ENCODE measurements around the gene DHRS1.
A peak's percentile ranks its signal among the peaks of the same experiment; 100 is the strongest.

DHRS1 gene

DNA sequence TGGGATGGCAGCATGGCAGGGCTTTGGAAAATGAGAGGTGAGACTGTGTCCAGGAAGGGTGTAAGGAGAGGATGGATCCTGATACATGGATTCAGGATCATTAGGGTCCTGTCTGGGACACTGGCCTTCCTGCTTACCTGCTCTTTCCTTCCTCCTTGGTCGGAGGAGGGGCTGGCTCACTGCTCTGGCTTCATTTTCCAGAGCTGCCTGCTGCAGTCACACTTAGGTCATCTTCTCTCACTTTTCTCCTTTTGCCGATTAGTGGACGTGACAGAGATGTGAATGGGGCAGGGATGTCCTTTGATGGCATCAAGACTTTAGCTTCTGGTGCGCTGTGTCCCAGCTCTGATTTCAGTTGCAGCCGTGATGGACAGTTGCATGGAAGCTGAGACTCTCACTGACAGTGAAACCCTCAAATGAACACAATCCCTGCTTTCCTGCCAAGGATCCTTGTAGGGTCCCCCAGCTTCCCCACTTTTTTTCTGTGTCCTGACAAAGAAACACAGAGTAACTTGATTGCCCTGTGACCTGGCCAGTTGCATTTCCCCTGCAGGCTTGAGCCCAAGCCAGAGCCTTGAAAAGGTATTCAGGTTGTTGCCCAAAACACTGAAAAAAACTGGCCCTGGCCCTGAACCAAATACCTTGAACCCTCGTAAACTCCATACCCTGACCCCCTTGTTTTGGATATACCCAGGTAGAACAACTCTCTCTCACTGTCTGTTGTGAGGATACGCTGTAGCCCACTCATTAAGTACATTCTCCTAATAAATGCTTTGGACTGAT, 9.0 kb upstream of the DHRS1 start:
- DNase-seq, result no peak

- peak; percentile 3 to 8 for DNase-seq
These were observed 8.2 kb upstream of the DHRS1 start, which contains the start of gene CIDEB for GRCh38 chr14:24307575-24308341. Gene CIDEB, minus strand, starts transcription at chr14:24307977. Its CDS starts 119 bp downstream, at chr14:24307858.

GRCh38 chr14:24307156-24307574, 7.6 kb upstream of the DHRS1 start:
- no peak for DNase-seq

DNA sequence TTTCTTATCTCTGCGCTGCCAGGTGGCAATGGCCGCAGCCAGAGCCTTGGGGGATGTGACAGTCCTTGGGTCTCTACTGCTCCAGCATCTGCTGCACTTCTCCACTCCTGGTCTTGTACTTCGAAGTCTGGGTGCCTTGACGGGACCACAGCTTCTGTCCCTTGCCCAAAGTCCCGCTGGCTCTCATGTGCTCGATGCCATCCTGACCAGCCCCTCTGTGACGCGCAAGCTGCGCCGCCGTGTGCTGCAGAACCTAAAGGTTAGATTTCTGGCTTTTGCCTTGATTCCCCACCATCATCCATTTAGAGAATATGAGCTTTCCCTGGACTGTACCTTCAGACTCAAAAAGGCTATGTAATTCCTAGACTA, 4.4 kb upstream of the DHRS1 start:
- DNase-seq, result no peak

GRCh38 chr14:24300326-24300980, 873 bp upstream of the DHRS1 start:
- no peak for DNase-seq

- no peak for DNase-seq
These were observed 707 bp downstream of the DHRS1 start for GRCh38 chr14:24298892-24299254.

DNA sequence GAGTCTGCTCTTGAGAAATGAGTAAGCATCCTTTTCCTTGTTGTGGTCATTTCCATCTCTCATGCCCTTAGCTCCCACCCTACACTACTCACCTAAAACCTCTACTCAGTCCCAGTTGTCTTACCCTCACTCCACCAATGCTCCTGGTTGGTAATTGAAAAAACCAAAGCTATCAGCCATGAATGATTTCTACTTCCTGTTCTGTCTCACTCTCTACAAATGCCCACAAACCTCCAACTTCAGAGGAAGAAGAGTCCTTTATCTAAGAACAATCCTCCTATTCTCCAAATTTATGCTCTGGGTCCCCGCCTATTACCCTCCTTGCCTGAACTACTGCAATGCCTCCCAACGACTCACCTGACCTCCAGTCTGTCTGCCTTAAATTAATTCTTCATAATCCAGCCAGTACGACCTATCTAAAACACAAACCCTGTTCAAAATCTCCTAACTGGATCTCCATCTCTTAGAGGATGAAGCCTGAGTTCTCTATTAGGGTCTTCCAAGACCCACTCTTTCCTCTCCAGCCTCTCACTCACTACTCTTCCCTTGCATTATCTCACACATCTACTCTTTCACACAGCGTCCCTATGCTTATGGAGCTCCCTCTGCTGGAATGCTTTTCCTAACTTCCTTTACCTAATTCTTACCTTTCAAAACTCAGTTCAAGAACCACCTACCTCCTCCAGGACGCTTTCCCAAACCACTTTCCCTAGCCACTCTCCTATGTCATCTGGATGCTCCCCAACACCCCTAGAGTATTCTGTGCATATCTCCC, 2.2 kb downstream of the DHRS1 start:
- no peak for DNase-seq

DNA sequence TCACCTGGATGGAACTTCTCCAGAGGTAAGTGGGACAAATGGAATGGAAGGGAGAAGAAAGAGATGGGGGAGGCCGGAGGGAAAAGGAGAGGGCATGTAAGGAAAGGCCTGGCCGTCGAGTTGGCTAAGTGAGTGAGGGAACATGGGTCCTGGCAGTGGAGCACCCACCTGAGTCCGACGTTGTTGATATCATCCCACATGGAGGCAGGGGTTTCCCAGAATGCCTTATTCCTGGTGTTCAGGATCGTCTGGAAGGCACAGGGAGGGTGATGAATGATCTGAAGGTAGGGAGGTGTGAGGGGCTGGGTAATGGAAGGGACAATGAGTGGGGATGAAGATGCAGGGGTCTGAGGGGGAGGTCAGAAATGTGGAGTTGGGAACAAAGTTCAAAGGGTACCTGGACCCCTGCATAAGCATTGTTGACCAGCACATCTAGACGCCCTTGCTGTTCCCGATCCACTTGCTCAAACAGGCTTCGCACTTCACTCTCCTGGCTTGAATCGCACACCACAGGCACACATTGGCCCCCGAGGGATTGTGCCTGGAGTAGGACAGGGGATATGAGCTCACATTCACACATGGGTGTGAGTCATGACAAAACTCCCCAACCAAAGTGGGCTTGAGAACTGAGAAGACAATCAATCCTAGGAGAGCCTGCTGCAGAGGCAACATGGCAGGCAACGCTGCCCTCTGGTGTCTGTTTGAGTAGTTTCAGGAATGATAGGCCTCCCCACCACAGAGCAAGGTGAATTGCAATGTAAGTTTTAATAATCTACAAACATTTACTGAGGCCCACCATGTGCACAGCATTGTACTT, 3.0 kb downstream of the DHRS1 start:
- DNase-seq, result no peak

GRCh38 chr14:24293525-24293924, 6.1 kb downstream of the DHRS1 start:
- no peak for DNase-seq

DNA sequence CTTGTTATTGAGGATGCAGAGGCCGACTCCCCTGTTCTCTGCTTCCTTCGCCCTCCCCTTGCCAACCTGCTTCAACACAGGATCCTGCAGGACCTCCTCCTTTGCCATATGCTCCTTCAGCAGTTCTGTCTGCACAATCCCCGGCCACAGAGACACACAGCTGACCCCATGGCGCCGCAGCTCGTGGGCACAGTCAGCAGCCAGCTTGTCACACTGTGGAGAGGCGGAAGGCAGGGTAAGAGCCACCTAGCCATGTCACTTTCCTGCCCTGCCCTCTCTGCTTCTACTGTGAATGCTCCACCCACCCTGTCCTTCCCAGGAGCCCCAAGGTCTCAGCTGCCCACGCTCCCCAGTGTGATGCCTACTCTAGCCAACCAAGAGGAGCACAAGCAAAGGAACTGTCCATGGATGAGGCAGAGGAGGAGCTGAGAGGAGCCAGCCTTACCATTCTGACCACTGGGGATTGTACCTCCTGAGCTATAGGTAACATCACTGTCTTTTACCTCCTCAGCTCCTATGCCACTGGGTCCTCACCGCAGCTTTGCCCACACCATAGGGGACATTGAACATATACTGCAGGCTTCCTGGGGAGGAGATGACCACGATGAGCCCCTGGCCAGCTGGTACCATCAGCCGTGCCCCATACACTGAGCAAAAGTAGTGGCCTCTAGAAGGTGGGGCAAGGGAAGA, 7.3 kb downstream of the DHRS1 start:
- DNase-seq, result no peak

GRCh38 chr14:24291446-24292117, 8.0 kb downstream of the DHRS1 start:
- no peak for DNase-seq

DNA sequence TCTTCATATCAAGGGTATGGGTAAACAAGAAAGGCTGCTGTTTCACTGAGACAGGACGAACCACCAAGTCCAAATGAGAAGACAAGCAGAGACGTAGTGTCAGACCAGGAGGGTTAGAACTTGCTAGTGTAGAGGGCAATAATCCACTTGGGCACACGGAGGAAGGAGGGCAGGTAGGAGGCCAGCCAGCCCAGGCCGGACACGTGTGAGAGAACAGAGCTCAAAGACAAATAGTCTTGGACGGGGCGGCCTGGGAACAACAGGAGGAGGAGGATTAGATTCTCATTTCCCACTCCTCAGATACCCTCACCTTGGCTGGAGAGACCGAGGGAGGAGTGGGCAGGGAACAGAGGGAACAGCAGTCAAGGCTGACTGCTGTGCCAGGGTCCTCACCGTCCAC, 8.8 kb downstream of the DHRS1 start:
- no peak for DNase-seq

- DNase-seq, result no peak
These were observed 9.8 kb downstream of the DHRS1 start for GRCh38 chr14:24289649-24290280.

- no peak for DNase-seq
These were observed 12.6 kb downstream of the DHRS1 start for GRCh38 chr14:24286996-24287395.

GRCh38 chr14:24285351-24285750, 14.2 kb downstream of the DHRS1 start:
- no peak for DNase-seq

- DNase-seq, result no peak
These were observed 15.0 kb downstream of the DHRS1 start for GRCh38 chr14:24284501-24285035.

- DNase-seq, result no peak
These were observed 15.7 kb downstream of the DHRS1 start for GRCh38 chr14:24283796-24284460.

GRCh38 chr14:24282736-24283135, 16.8 kb downstream of the DHRS1 start:
- no peak for DNase-seq

GRCh38 chr14:24281636-24282035, 17.9 kb downstream of the DHRS1 start:
- DNase-seq, result no peak
